Measurements from ENCODE around the gene KRTAP12-2.
A peak's percentile ranks its signal among the peaks of the same experiment; 100 is the strongest.
"Not testable (repeated sequence)": the region's sequence is repeated elsewhere in the genome, so short reads cannot be mapped to it uniquely, and the experiment has no call there.

The KRTAP12-2 gene

DNA sequence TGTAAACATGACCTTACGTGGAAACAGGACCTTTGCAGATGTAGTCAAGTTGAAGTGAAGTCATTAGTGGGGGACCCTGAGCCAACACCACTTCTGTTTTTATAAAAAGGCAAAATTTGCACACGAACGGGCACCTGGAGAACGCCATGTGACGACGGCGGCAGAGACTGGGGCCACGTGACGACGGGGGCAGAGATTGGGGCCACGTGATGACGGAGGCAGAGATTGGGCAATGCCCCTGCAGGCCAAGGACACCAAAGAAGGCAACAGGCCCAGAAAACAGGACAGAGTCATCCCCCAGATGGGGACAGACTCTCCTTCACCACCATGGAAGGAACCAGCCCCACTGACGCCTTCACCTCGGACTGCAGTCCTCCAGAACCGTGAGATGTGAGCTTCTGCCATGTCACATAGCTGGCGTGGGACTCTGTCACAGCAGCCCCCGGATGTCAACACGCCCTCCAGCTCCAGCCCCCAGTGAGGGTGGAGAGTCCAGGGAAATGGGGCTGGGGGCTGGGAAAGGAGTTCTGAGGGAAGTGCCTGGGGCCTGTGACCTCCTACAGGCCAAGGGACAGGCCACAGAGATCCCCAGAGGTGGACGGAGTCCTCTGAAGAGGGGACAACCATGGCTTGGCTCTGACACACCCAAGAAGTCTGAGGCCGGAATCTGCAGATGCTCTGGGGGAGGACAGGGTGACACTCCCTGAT, 16.3 kb downstream of the KRTAP12-2 start:
- Mint-ChIP-seq H3K9me3 (no peaks in the 10 kb centered on the region), H3K27ac (no peak overlapping the region), H3K27me3 (no peaks in the 10 kb centered on the region), H3K4me3 (no peak overlapping the region), H3K36me3 (peaks cover 1% of the 10 kb centered on the region), H3K4me1 (peaks cover 25% of the 10 kb centered on the region)

DNA sequence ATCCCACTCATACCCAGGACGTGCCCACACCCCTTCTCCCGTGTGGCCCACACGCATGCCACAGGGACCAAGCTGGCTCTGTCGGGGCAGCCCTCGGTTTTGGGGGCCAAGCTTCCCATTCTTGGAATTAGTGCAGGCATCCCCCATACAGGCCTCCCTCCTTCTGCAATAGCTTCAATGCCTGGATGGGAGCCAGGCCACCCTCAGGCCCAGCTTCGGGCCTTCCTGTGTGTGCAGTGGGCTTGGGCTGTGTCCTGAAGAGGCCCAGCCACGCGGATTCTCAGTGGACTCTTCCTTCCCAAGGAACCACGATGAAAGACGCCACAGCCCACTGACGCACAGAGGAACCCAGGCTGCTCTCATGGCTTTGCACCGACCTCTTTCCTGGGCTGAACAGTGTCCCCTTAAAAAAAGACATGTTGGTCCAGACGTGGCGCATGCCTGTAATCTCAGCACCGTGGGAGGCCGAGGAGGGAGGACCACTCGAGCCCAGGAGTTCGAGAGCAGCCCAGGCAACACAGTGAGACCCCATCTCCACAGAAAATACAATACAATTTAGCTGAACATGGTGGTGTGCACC, 17.1 kb downstream of the KRTAP12-2 start:
- Mint-ChIP-seq H3K9me3 (peaks cover 5% of the 10 kb centered on the region), H3K4me1 (peaks cover 16% of the 10 kb centered on the region), H3K36me3 (peaks cover 4% of the 10 kb centered on the region), H3K27ac (no peak overlapping the region), H3K27me3 (no peaks in the 10 kb centered on the region), H3K4me3 (no peak overlapping the region)

DNA sequence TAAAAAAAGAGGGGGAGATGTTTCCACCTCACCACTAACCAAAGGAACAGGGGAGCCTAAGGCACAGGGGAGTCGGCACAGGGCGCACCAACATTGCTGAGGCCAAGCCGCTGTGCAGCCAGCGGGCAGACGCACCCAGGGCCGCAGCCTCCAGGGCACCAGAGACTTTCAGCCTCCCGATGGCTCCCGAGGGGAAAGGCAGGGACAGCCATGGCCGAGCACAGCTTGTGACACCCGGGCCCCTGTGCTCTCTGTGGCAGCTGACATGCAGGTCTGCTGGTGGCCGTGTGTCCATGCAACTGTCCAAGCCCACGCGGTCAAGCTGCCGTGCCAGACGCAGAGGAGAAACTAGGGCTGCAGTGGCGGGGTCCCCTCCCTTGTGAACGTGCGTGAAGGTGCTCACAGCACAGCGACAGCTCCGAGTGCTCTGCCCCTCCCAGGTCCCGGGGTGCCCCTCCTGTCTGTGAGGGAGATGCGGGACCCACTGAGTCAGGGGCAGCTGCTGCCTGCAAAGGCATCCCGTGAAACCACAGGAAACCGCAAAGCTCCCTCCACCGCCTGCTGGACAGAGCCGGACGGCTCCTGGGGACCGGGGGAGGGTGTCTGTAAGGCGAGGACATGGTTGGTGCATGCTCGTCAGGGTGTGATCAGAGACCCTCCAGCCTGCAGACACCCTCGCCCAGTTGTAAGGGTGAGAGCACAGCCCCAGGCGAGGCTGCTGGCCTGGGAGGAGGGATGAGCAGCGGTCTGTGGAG, 18.0 kb downstream of the KRTAP12-2 start:
- Mint-ChIP-seq H3K27me3 (no peaks in the 10 kb centered on the region), H3K9me3 (peaks cover 10% of the 10 kb centered on the region), H3K4me1 (peaks cover 8% of the 10 kb centered on the region), H3K36me3 (peaks cover 8% of the 10 kb centered on the region), H3K4me3 (no peak overlapping the region), H3K27ac (no peak overlapping the region)

DNA sequence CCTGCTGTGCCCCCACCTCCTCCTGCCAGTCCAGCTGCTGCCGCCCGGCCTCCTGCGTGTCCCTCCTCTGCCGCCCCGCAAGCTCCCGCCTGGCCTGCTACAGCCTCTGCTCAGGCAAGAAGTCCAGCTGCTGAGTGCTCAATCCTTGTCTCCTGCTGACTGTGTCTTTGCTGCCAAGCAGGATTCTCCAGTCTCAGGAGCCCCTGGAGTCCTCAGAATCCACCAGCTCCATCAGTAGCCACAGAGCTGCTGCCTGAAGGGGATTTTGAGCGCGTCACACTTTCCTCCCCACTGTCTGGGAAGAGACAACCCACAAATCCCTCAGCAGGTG, 19.5 kb downstream of the KRTAP12-2 start:
- Mint-ChIP-seq H3K27ac (no peak overlapping the region), H3K36me3 (peaks cover 8% of the 10 kb centered on the region), H3K9me3 (peaks cover 11% of the 10 kb centered on the region), H3K4me3 (no peak overlapping the region), H3K4me1 (peaks cover 3% of the 10 kb centered on the region), H3K27me3 (no peaks in the 10 kb centered on the region)

DNA sequence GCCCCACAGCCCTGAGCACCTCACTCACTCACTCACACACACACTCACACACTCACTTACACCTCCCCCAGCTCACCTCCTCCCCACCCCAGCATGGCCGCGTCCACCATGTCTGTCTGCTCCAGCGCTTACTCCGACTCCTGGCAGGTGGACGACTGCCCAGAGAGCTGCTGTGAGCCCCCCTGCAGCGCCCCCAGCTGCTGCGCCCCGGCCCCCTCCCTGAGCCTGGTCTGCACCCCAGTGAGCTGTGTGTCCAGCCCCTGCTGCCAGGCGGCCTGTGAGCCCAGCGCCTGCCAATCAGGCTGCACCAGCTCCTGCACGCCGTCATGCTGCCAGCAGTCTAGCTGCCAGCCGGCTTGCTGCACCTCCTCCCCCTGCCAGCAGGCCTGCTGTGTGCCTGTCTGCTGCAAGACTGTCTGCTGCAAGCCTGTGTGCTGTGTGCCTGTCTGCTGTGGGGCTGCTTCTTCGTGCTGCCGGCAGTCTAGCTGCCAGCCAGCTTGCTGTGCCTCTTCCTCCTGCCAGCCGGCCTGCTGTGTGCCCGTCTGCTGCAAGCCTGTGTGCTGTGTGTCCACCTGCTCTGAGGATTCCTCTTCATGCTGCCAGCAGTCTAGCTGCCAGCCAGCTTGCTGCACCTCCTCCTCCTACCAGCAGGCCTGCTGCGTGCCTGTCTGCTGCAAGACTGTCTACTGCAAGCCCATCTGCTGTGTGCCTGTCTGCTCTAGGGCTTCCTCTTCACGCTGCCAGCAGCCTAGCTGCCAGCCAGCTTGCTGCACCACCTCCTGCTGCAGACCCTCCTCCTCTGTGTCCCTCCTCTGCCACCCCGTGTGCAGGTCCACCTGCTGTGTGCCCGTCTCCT, 20.1 kb downstream of the KRTAP12-2 start, which contains the start of gene KRTAP10-11:
Gene KRTAP10-11 (plus strand): TSS at position 49 of the 856 bp plus-strand sequence. CDS start 45 bp downstream, at position 94.
- H3K36me3 Mint-ChIP-seq, H3K27me3 Mint-ChIP-seq, H3K4me3 Mint-ChIP-seq, H3K4me1 Mint-ChIP-seq: not testable (repeated sequence)
- peak within 1 kb of the TSS; percentile 70 for H3K27ac Mint-ChIP-seq
- H3K9me3 Mint-ChIP-seq, result peaks cover 14% of the 10 kb centered on the region

DNA sequence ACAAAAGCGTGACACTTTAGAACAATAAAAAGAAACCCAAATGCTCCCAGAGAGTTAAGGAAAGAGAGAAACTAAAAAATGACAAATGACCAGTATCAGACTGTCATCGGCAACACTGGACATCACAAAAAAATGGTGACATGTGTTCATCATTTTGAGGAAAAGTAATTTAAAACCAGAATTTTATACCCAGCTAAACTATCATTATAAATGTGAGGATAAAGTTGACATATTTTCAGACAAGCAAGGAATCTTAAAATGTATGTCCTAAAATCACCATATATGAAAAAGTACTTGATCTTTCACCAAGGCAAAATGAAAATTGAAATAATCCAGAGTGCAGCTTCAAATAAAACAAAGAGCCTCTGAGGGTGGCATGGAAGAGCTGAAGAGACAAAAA, 21.8 kb downstream of the KRTAP12-2 start:
- Mint-ChIP-seq H3K4me3 (no peak overlapping the region), H3K36me3 (peaks cover 8% of the 10 kb centered on the region), H3K27ac (peak overlapping the region; percentile 62), H3K9me3 (peaks cover 22% of the 10 kb centered on the region), H3K4me1 (no peaks in the 10 kb centered on the region), H3K27me3 (no peaks in the 10 kb centered on the region)

DNA sequence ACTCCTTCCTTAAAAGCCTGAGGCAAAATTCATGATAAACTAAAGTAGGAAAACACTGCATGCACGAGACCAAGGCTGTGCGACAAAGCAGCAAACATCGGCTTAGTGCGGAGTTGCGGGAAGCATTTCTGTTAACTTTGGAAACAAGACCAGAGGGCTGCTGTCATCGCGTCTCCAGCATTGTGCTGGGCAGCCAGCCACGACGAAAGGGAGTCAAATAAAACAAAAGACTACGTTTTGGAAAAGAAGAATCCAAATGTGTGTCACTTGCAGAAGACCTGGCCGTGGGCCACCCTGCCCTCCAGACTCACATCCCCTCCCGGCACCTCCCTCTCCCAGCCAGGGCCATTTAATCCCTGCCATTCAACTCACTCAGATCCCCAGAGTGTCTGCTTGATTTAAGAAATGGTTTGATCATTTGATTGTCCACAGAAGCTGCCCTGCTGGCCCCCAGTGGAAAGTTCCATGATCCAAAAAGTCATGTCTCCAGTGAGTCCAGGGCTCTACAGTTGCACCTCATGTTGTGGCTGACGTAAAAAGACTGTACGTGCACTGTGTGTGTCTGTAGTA, 22.9 kb downstream of the KRTAP12-2 start:
- H3K4me3 Mint-ChIP-seq, result no peak overlapping the region
- H3K36me3 Mint-ChIP-seq, result peaks cover 8% of the 10 kb centered on the region
- H3K4me1 Mint-ChIP-seq, result no peaks in the 10 kb centered on the region
- H3K9me3 Mint-ChIP-seq, result peaks cover 22% of the 10 kb centered on the region
- H3K27me3 Mint-ChIP-seq, result no peaks in the 10 kb centered on the region
- no peak overlapping the region for H3K27ac Mint-ChIP-seq

DNA sequence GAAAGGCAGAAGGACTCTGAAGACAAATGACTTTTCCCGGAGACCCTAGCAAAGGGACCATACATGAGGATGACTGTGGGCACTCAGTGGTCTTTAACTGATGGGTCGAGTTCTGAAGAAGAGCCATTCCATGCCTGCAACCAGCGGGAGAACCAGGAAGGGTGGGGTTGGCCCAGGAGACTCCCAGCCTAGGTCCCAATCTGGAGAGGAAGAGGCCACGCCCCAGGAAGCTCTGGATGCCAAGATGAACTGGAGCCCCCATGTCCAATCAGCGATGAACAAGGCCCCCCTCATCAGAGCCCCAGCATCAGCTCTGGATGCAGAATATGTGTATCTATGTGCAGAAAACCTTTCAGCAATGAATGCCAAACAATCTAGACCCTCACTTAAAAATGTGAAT, 26.0 kb downstream of the KRTAP12-2 start:
- Mint-ChIP-seq H3K9me3 (peaks cover 22% of the 10 kb centered on the region), H3K4me3 (no peak overlapping the region), H3K36me3 (peaks cover 8% of the 10 kb centered on the region), H3K27ac (no peak overlapping the region), H3K4me1 (no peaks in the 10 kb centered on the region), H3K27me3 (no peaks in the 10 kb centered on the region)

DNA sequence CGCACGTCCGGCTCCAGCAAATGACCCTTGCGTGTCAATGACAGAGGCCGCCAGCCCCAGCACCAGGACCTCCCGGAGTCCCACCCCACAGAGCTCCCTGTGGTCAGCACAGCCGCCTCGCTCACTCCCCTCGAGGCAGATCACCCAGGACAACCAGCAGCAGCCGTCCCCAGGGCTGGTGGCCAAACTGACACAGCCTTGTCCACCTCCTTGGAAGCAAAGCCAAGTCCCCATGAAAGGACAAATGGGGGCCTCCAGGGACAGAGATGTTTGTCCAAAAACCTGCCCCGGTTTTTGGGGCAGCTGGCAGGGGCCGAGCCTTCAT, 27.4 kb downstream of the KRTAP12-2 start:
- H3K27me3 Mint-ChIP-seq, result no peaks in the 10 kb centered on the region
- H3K4me3 Mint-ChIP-seq, result no peak overlapping the region
- peaks cover 17% of the 10 kb centered on the region for H3K9me3 Mint-ChIP-seq
- H3K4me1 Mint-ChIP-seq, result no peaks in the 10 kb centered on the region
- H3K27ac Mint-ChIP-seq, result peak overlapping the region; percentile 65
- H3K36me3 Mint-ChIP-seq, result peaks cover 2% of the 10 kb centered on the region

DNA sequence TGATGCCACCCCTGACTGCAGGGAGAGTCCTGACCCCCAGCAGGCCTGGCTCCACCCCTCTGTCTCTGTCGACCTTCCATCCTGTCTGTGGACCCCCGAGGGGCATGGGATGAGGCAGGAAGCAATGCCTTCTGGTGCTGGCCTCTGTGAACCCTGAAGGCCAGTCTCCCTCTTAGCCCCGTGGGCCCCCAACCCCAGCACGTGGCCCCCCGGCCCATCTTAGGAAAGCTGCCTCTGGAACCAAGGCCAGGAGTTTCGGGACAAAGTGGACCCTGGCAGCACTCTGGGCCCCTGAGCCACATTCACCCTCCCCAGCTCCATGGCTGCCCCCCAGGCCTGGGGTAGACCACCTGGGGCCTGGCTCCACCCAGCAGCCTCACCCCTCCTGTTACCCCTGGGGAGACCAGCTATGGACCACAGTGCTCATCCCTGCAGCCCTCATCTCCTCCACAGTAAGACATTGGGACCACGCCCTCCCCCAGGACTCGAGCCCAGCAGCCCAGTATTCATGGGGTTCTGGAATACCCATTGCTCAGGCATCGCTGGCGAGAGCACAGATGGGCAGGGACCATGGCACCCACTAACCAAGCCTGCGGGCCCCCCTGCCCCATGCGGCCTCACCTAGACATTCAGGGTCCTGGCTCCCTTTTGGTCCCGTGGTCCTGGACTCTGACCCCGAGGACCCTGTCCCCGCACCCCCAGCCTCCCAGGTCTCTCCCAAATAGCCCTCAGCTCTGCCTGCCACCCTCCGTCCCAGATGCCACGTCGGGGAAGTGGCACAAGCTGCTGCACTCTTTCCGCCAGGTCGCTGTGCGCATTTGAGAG, 28.0 kb downstream of the KRTAP12-2 start:
- peak overlapping the region; percentile 65 for H3K27ac Mint-ChIP-seq
- H3K4me1 Mint-ChIP-seq, H3K4me3 Mint-ChIP-seq, H3K36me3 Mint-ChIP-seq, H3K27me3 Mint-ChIP-seq: not testable (repeated sequence)
- peaks cover 21% of the 10 kb centered on the region for H3K9me3 Mint-ChIP-seq

DNA sequence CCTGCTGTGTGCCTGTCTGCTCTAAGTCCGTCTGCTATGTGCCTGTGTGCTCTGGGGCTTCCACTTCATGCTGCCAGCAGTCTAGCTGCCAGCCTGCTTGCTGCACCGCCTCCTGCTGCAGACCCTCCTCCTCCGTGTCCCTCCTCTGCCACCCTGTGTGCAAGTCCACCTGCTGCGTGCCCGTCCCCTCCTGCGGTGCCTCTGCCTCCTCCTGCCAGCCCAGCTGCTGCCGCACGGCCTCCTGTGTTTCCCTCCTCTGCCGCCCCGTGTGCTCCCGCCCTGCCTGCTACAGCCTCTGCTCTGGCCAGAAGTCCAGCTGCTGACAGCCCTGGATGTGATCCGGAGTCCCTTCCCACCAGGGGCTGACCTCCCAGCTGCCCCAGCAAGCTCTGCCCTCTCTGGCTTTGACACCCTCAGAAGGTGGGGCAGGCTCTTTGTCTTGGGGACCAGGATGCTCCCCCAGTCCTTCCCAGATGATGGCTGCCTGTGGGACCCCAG, 28.8 kb downstream of the KRTAP12-2 start:
- H3K9me3 Mint-ChIP-seq, result peaks cover 29% of the 10 kb centered on the region
- not testable (repeated sequence) for H3K27ac Mint-ChIP-seq, H3K4me1 Mint-ChIP-seq, H3K36me3 Mint-ChIP-seq, H3K4me3 Mint-ChIP-seq, H3K27me3 Mint-ChIP-seq

DNA sequence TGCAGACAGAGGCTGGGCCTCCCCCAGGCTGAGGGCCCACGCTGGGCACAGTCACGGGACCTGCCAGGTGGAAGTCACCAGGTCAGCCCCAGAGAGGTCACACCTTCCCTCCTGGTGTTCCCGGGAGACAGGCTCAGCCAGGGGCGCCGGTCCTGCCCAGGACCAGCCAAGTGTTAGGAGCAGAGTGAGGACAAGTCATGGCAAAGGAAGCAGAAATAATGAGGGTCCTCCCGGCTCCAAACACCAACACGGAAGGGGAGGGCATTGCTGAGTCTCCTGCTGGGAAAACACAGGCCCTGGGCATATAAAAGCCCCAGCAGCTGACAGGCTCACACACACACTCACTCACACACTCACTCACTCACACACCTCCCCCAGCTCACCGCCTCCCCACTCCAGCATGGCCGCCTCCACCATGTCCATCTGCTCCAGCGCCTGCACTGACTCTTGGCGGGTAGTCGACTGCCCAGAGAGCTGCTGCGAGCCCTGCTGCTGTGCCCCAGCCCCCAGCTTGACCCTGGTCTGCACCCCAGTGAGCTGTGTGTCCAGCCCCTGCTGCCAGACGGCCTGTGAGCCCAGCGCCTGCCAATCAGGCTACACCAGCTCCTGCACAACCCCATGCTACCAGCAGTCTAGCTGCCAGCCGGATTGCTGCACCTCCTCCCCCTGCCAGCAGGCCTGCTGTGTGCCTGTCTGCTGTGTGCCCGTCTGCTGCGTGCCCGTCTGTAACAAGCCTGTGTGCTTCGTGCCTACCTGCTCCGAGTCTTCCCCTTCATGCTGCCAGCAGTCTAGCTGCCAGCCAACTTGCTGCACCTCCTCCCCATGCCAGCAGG, 29.5 kb downstream of the KRTAP12-2 start, which contains the start of gene KRTAP10-10:
Gene KRTAP10-10 (plus strand): TSS at position 339 of the 833 bp plus-strand sequence. CDS start 62 bp downstream, at position 401.
- peaks cover 29% of the 10 kb centered on the region for H3K9me3 Mint-ChIP-seq
- no peaks in the 10 kb centered on the region for H3K27me3 Mint-ChIP-seq
- peaks cover 5% of the 10 kb centered on the region for H3K36me3 Mint-ChIP-seq
- peak within 1 kb of the TSS; percentile 76 for H3K27ac Mint-ChIP-seq
- H3K4me1 Mint-ChIP-seq, result no peaks in the 10 kb centered on the region
- no peak within 1 kb of the TSS for H3K4me3 Mint-ChIP-seq

DNA sequence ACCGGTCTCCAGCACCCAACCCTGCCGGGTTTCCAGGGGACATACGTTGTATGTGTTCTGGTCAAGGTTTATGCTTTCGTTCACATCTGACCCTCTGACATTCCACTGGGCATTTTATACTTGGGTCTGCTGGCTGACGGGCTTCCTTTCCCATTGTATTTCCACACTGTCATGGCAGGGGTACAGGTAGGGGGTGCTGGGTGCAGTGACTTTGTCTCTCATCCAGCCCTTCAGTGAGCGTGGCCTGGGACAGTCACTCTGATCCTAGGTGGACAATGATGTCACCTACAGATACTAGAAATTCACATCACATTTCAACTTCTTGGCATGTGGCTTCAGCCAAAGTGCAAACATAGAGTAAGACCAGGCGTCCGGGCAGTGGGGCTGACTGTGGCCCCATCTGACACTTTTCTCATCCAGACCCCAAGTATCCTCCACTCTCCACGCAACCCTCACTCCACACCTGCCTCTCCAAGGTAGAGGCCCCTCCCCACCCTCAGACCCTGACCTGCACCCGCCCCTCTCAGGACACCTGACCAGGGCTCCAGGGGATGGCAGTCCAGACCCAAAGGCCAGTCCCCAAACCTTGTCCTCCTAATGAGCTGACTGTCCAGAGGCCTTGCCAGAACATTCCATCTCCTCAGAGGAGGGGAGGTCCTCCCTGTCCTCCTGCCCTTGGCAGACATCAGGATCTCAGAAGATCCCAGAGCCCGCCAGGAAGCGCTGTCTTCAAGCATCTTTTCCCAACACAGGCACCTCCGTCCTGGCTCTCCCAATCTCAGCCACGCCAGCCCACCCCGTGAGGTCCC, 30.3 kb downstream of the KRTAP12-2 start:
- Mint-ChIP-seq H3K27me3 (no peaks in the 10 kb centered on the region), H3K4me1 (no peaks in the 10 kb centered on the region), H3K4me3 (no peak overlapping the region), H3K27ac (peak overlapping the region; percentile 76), H3K9me3 (peaks cover 29% of the 10 kb centered on the region), H3K36me3 (peaks cover 5% of the 10 kb centered on the region)

Data from activated naive CD4-positive, alpha-beta T cell treated with anti-CD3 and anti-CD28 coated beads, Interleukin-2, amount 50 U/mL, for 24 hours (primary cell).